ENCODE data around the gene SYT17. TPM values are rescaled to one million over a fixed set of nuclear protein-coding genes. Genes with fewer than 3 reads are reported as not detected.

SYT17 gene
- total and polyA plus RNA-seq, 12 donors = 1.1 to 6.5 (median 3.1) TPM

- H3K9me3 ChIP-seq (replicated peaks in 1 of 3) = no peaks in the 10 kb centered on the region
- no peaks in the 10 kb centered on the region for H3K36me3 ChIP-seq (replicated peaks in 1 of 2)
- no peaks in the 10 kb centered on the region for H3K27me3 ChIP-seq
- no peak overlapping the region for H3K4me3 ChIP-seq
- TF ChIP-seq POLR2A (IDR thresholded peaks at IDR 0.05) (no peak), CTCF (IDR thresholded peaks at IDR 0.05) (no peak)
- no peaks in the 10 kb centered on the region for H3K4me1 ChIP-seq (replicated peaks in 1 of 2)
- no peak overlapping the region for H3K27ac ChIP-seq
- DNase-seq = no peak
- intact Hi-C loops (cut with DNase I) = no loop called here
These were observed 45.8 kb downstream of the SYT17 start for GRCh38 chr16:19213885-19214284.

- TF ChIP-seq CTCF (IDR thresholded peaks at IDR 0.05) (no peak), POLR2A (IDR thresholded peaks at IDR 0.05) (no peak)
- WGBS, 4 donors = 88 to 92% (median 90%) methylated on average over 5 of the region's 5 CpGs
- intact Hi-C loops (cut with DNase I) = no loop called here
These were observed 47.7 kb downstream of the SYT17 start for GRCh38 chr16:19215705-19216104.

GRCh38 chr16:19218581-19218980 lies 50.5 kb downstream of the SYT17 start:
- Histone ChIP-seq H3K4me3 (no peak overlapping the region), H3K9me3 (replicated peaks in 1 of 3) (no peaks in the 10 kb centered on the region), H3K27ac (no peak overlapping the region), H3K27me3 (no peaks in the 10 kb centered on the region), H3K36me3 (replicated peaks in 1 of 2) (no peaks in the 10 kb centered on the region), H3K4me1 (replicated peaks in 1 of 2) (no peaks in the 10 kb centered on the region)
- TF ChIP-seq CTCF (IDR thresholded peaks at IDR 0.05) (no peak), POLR2A (IDR thresholded peaks at IDR 0.05) (no peak)
- DNase-seq = no peak
- intact Hi-C loops (cut with DNase I) = no loop called here
- WGBS, 4 donors = 62 to 90% (median 77%) methylated on average over 4 of the region's 4 CpGs

More at GRCh38 chr16:19215705-19216104, 47.7 kb downstream of the SYT17 start:
- no peaks in the 10 kb centered on the region for H3K9me3 ChIP-seq (replicated peaks in 1 of 3)
- H3K27ac ChIP-seq = no peak overlapping the region
- H3K27me3 ChIP-seq = no peaks in the 10 kb centered on the region
- H3K36me3 ChIP-seq (replicated peaks in 1 of 2) = no peaks in the 10 kb centered on the region
- no peak overlapping the region for H3K4me3 ChIP-seq
- H3K4me1 ChIP-seq (replicated peaks in 1 of 2) = no peaks in the 10 kb centered on the region
- no peak for DNase-seq

GRCh38 chr16:19219836-19220235 lies 51.8 kb downstream of the SYT17 start:
- H3K9me3 ChIP-seq (replicated peaks in 1 of 3) = no peaks in the 10 kb centered on the region
- no peaks in the 10 kb centered on the region for H3K36me3 ChIP-seq (replicated peaks in 1 of 2)
- TF ChIP-seq CTCF (IDR thresholded peaks at IDR 0.05) (no peak), POLR2A (IDR thresholded peaks at IDR 0.05) (no peak)
- no peak overlapping the region for H3K27ac ChIP-seq
- intact Hi-C loops (cut with DNase I) = loop anchor here in 1 of 2 donors (5.0 kb wide), 1 partner anchor 152 kb away; no protein-coding TSS in a partner anchor
- WGBS, 4 donors = 79 to 81% (median 80%) methylated on average over 2 of the region's 2 CpGs
- DNase-seq = no peak
- no peaks in the 10 kb centered on the region for H3K27me3 ChIP-seq
- no peak overlapping the region for H3K4me3 ChIP-seq
- H3K4me1 ChIP-seq (replicated peaks in 1 of 2) = no peaks in the 10 kb centered on the region

All from adrenal gland (tissue), 12 donors.